Lung (tissue), 12 donors: Measurements from ENCODE around the gene OPRM1. TPM values are rescaled to one million over a fixed set of nuclear protein-coding genes. Genes with fewer than 3 reads are reported as not detected.
"Not testable (repeated sequence)": the region's sequence is repeated elsewhere in the genome, so short reads cannot be mapped to it uniquely, and the experiment has no call there.

Experiments used
- ATAC-seq: fragments of 200-7000 bp; cut with Tn5 transposase; one replicate; pipeline ENCODE4 v1.9.1; 2020; ENCODE audit warnings: moderate number of reproducible peaks; ENCODE audit not compliant: insufficient read depth, low FRiP score
- DNase-seq, 3 donors: peaks; one replicate each; pipeline ENCODE4 v3.0.0-alpha.2; 2013 to 2017
- H3K27ac ChIP-seq, 2 donors: one replicate each; pipeline ENCODE4 v1.5.1; 2013; ENCODE audit warnings: mild to moderate bottlenecking in 2 of 2, moderate library complexity in 2 of 2, control low read depth in 1 of 2, inconsistent platforms in 1 of 2, low read depth in 1 of 2, low read length in 1 of 2
- H3K27me3 ChIP-seq, 3 donors: one replicate each; pipeline ENCODE4 v1.5.1; 2013; ENCODE audit warnings: low read length in 2 of 3; ENCODE audit not compliant: control insufficient read depth in 3 of 3, insufficient read depth in 3 of 3
- H3K36me3 ChIP-seq, 4 donors: one replicate each; pipeline ENCODE4 v1.5.1; 2013; ENCODE audit warnings: low read length in 4 of 4, mild to moderate bottlenecking in 1 of 4, moderate library complexity in 1 of 4; ENCODE audit not compliant: control insufficient read depth in 4 of 4, insufficient read depth in 4 of 4
- H3K4me1 ChIP-seq, 5 donors: one replicate each; pipeline ENCODE4 v1.5.1; 2013; ENCODE audit warnings: low read length in 5 of 5, mild to moderate bottlenecking in 2 of 5, moderate library complexity in 1 of 5; ENCODE audit not compliant: control insufficient read depth in 5 of 5, insufficient read depth in 5 of 5
- H3K4me3 ChIP-seq: one replicate; pipeline ENCODE4 v1.5.1; 2013; ENCODE audit warnings: mild to moderate bottlenecking, control low read depth, moderate library complexity
- H3K9ac ChIP-seq, 2 donors: one replicate each; pipeline ENCODE4 v1.5.1; 2013; ENCODE audit warnings: low read length in 2 of 2, control low read depth in 1 of 2; ENCODE audit not compliant: insufficient read depth in 1 of 2
- H3K9me3 ChIP-seq, 4 donors: one replicate each; pipeline ENCODE4 v1.5.1; 2013; ENCODE audit warnings: low read length in 3 of 4, mild to moderate bottlenecking in 1 of 4, moderate library complexity in 1 of 4; ENCODE audit not compliant: control insufficient read depth in 4 of 4, insufficient read depth in 3 of 4
- CTCF ChIP-seq: IDR thresholded peaks from 2 replicates; pipeline ENCODE4 v1.5.1; 2012; ENCODE audit warnings: mild to moderate bottlenecking; ENCODE audit errors: control extremely low read depth, extremely low read depth
- WGBS, 2 donors: extraction: QIAGEN DNeasy Blood & Tissue Kit; methylation state at CpG; one replicate each; pipeline ENCODE4 v1.1.7; 2013; 5-methylcytosine and 5-hydroxymethylcytosine counted together
- polyA plus RNA-seq, 2 donors: library from polyadenylated mRNA; stranded (reverse); fragments of 200-250 nt; gene quantifications; one replicate each; pipeline ENCODE4 v1.2.1, GENCODE V29; 2013
- total RNA-seq, 2 donors: library from RNA; depleted of rRNA in 1 of 2; stranded (reverse); fragments of >200 nt in 1 of 2; gene quantifications; one replicate each; pipeline ENCODE4 v1.2.1, GENCODE V29; 2014 to 2021
- donor health status: control.
- donor health status: control.
- donor health status: Bipolar disorder and iron deficiency.
- donor health status: healthy.
- donor health status: DM: yes; HTN: yes; CAD: no.

Gene OPRM1
- total and polyA plus RNA-seq, 4 donors: not detected

- TF ChIP-seq CTCF: no peak
- no peaks in the 10 kb centered on the region for H3K27me3 ChIP-seq
- DNase-seq (no peak), ATAC-seq (no peak)
- H3K4me1 ChIP-seq: no peaks in the 10 kb centered on the region
- H3K9me3 ChIP-seq: peaks cover 0 to 3% (median 1%) of the 10 kb centered on the region in 4 donors
- H3K36me3 ChIP-seq: no peaks in the 10 kb centered on the region
- no peak overlapping the region for H3K9ac ChIP-seq
- no peak overlapping the region for H3K27ac ChIP-seq
- H3K4me3 ChIP-seq: no peak overlapping the region
Measured at GRCh38 chr6:154187714-154188113, 148.7 kb downstream of the OPRM1 start.

- Histone ChIP-seq H3K9ac (no peak overlapping the region), H3K27me3 (no peaks in the 10 kb centered on the region)
- no peak for ATAC-seq
Measured at GRCh38 chr6:154196333-154196885, 157.4 kb downstream of the OPRM1 start.

GRCh38 chr6:154197196-154197860, 158.3 kb downstream of the OPRM1 start:
- Histone ChIP-seq H3K27ac (no peak overlapping the region), H3K4me3 (no peak overlapping the region), H3K36me3 (no peaks in the 10 kb centered on the region), H3K9ac (no peak overlapping the region), H3K9me3 (no peaks in the 10 kb centered on the region), H3K27me3 (no peaks in the 10 kb centered on the region), H3K4me1 (peaks cover 0 to 13% (median 0%) of the 10 kb centered on the region in 5 donors)
- TF ChIP-seq CTCF: no peak
- peak; percentile 37 to 95 (median 93) for DNase-seq
- peak; percentile 19 for ATAC-seq

More at GRCh38 chr6:154196333-154196885, 157.4 kb downstream of the OPRM1 start:
- H3K4me3 ChIP-seq: no peak overlapping the region
- H3K36me3 ChIP-seq: no peaks in the 10 kb centered on the region
- no peak overlapping the region for H3K27ac ChIP-seq
- H3K4me1 ChIP-seq: peaks cover 0 to 13% (median 0%) of the 10 kb centered on the region in 5 donors
- peaks cover 0 to 3% (median 0%) of the 10 kb centered on the region in 4 donors for H3K9me3 ChIP-seq
- WGBS, 2 donors: 87 to 89% methylated on average over 1 of the region's 1 CpG
- no peak for DNase-seq
- no peak for TF ChIP-seq CTCF

GRCh38 chr6:154201688-154202087, 162.6 kb downstream of the OPRM1 start:
- not testable (repeated sequence) for H3K4me3 ChIP-seq, H3K27ac ChIP-seq, H3K9ac ChIP-seq, H3K9me3 ChIP-seq, ATAC-seq, H3K36me3 ChIP-seq, H3K27me3 ChIP-seq, DNase-seq
- peaks cover 0 to 13% (median 0%) of the 10 kb centered on the region in 5 donors for H3K4me1 ChIP-seq
- 89 to 100% methylated on average over 4 of the region's 4 CpGs for WGBS, 2 donors
